HG03457 (cell line): Measurements from ENCODE around the gene AUTS2.

Experiments
- ATAC-seq: cut with Tn5 transposase; IDR thresholded peaks from one replicate; pipeline ENCODE4 v1.9.1; 2021; ENCODE audit warnings: moderate number of reproducible peaks; ENCODE audit not compliant: unreplicated experiment

The AUTS2 gene

GRCh38 chr7:69622960-69623359, 24.7 kb downstream of the AUTS2 start:
- no peak for ATAC-seq

DNA sequence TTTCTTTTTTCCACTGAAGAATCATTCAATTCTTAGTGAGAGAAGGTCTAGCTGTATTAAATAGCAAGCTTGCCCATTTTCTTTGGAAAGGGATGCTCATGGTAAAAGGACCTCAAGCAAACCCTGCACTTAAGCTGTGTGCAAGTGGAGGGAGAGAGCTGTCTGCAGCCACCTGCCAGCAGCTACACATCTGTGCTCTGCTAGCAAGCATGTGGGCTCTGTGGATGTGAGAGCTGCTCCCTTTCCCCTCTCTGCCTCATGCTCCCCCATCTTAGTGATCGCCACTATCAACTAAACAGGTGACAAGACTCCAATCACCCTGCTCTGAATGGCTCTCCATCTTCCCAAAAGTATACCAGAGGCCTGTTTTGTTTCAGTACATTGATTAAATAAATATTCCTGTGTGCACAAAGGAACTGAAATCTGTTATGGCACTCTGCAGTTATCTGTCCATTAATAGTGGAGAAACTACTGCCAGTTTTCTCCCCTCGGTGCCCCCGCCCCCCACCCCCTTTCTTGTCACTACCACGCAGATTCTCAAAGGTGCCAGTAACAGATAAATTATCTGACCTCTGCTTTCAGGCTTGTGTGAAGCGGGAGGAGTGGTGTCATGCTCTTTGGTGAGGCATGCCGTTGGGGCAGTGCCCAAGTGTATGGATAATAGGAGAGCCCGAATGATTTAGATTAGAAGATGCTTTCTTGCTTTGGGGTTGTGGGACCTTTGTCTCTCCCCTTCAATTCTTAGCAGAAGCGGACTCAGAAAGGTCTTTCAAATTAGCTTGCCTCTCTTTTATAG, 26.4 kb downstream of the AUTS2 start:
- ATAC-seq = no peak

DNA sequence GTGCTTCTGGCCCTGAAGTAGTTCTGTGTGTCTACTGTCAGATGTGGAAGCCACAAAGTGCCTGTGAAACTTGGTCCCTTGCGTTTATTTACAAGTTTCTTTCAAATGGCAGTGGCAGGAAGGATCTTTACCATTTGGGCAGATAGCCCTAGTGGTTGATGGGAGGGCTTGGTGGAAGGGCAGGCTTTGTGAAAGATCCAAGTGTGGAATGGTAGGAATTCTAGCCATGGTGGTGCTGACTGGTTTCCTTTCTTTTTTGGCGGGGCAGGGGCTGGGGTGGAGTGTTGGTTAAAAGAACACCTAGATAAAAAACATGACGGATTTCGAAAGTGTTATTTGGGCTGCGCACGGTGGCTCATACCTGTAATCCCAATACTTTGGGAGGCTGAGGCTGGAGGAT, 27.0 kb downstream of the AUTS2 start:
- ATAC-seq = no peak

- no peak for ATAC-seq
Measured at GRCh38 chr7:69625798-69626197, 27.5 kb downstream of the AUTS2 start.

GRCh38 chr7:69630292-69630691, 32.0 kb downstream of the AUTS2 start:
- ATAC-seq = no peak

DNA sequence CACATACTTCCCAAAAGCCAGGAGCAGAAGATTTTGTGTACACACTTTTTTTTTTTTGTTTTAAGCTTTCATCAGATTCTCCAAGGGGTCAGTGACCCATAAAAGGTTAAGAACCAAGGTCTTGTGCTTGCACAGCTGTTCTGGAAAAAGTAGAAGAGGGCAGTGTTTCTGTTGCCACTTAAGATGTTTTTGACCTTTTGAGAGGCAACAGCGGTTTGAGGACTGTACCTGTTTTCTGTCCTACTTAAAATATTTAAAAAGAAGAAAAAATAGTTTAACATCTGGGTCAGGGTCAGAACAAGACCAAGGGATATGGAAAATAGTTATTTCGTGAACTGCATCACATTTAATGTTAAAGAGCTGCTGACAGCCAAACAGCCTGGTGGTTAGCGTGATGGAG, 32.9 kb downstream of the AUTS2 start:
- ATAC-seq = no peak

GRCh38 chr7:69632280-69632679, 34.0 kb downstream of the AUTS2 start:
- ATAC-seq = no peak

GRCh38 chr7:69633122-69633831, 35.0 kb downstream of the AUTS2 start:
- ATAC-seq = no peak

- no peak for ATAC-seq
Measured at GRCh38 chr7:69635555-69636185, 37.4 kb downstream of the AUTS2 start.

DNA sequence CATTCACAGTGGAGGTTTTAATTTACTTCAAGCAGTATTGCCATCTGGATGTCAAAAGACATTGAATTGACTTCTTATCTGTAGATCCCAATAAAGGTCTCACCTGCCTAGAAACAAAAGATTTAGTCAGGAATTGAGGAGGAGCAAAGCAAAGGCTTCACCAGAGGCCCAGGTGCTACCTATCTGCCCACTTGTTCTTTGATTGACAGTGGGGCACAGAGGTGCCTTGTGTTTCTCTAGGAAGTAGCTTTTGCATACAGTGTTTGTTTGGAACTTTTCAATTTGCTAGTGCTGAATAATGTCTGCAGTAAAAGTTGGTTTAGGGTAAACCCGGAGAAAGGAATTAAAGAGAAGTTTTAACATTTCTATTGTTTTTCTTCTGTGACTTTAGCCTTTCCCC, 40.4 kb downstream of the AUTS2 start:
- ATAC-seq = no peak

- no peak for ATAC-seq
Measured at GRCh38 chr7:69640216-69640615, 41.9 kb downstream of the AUTS2 start.

DNA sequence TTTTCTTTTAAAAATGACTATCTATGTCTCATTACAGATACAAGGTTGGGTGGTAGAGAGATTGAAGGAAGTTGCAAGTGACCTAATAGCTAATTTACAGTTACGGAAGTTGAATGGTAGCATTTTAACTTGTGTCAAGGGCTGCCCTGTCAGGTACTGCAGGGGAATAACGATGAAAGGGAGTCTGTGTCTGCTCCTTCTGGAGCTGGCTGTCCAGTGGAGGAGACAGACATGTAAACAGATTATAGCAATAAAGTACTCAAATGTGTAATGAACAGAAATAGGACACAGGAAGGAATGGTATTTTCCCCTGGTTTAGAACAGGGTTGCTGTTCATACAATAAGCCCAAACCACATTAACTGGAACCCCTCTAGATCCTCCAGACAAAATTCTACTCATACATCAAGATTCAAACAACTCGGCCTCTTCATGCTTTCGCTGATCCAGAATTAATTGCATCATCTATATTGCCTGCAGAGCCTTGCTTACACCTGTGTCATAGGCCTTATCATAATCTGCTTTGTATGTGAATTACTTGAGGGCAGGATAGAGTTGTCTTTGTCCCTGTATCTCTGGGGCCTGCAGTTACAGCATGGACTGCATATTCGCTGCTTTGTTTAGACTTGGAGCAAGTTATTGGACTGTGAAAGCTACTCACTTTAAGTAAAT, 42.8 kb downstream of the AUTS2 start:
- no peak for ATAC-seq

- ATAC-seq = no peak
Measured at GRCh38 chr7:69643265-69643664, 45.0 kb downstream of the AUTS2 start.

- ATAC-seq = no peak
Measured at GRCh38 chr7:69643708-69644445, 45.6 kb downstream of the AUTS2 start.

DNA sequence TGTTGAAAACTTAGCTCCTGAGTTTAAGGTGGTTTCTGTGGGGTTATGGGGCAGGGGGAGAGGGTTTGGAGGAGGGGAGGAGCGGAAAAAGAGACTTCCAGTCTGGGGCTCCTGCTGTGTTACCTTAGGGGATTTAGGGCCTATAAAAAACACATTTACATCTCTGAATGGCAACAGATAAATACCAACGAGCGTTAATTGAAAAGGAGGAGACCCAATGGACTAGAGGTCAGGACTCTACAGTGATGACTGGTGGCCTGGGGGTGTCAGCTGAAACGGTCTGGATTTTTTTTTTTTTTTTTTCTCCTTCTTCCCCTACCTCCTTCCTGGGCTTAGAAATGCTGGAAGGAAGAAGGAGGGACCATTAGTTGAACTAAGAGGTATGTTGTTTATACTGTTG, 47.4 kb downstream of the AUTS2 start:
- no peak for ATAC-seq

DNA sequence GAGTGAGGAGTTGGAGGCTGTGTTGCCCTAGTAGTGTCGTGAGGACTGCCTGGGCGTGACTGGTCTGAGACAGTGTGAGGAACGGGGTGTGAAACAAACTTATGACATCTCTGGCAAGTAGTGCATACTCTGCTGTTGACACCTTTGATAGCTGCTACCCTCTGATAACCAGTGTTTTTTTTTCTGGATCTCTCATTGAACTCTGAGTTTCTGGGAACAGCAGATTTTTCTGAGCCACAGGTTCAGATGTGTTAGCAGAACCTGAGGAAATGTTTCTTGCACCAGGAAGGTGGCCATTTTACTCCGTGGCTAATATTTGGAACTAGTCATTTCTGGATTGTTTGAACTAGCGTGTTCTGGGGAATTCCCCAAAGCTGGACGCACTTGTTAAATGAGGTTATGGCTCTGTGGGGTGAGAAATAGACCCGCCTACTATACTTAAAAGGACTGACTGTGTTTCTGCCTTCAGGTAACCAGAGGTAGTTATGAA, 52.9 kb downstream of the AUTS2 start:
- peak; percentile 72 for ATAC-seq

DNA sequence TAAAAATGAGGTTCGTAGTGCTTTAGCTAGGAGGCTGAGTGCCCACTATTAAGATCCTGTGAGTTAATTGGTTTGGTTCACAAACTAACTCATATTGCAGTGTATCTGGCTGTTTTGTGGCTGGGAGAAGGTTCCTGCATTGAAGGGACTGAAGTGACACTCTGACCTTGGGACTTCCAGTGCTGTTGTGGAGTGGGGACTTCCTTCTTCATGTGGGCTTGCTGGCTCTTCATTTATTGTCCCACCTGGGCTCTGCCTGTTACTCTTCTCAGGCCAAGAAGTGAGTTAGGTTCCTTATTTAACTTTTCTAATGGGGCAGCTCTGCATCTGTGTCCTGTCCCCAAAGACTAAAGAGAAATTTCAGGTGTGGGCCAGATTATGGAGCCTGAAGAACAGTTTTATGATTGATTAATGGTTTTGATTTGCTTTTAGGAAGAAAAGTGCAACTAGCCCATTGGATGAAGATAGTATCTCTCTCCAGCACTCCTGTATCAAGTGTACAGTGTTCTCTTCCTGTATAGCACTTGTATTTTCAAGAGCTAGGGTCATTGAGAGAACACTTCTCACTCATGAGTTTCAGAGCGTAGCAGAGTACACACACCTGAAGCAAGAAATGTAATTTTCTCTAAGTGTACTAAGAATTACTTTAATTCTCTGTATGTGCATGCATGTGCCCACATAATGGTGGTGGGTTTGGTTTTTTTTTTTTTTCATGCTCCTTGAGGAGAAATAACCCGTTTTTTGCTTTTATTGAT, 54.8 kb downstream of the AUTS2 start:
- no peak for ATAC-seq

DNA sequence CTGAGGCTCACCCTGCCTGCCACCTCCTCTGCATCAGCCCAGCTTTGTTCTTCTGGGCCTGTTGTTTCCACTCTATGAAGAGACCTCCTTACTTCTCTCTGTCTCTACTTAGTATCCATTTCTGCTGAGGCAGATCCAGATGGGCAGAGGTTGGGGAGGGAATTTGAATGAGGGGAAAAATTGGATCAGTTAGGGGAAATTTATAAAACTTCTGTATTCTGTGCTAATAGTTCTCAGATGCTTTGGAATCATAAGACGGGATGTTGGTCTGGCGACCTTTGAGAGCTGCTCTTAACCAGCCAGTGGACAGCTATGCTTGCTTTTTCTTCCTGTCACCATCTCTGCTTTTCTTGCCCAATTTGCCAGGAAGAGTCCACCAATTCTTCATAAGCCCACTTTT, 55.5 kb downstream of the AUTS2 start:
- ATAC-seq = no peak

DNA sequence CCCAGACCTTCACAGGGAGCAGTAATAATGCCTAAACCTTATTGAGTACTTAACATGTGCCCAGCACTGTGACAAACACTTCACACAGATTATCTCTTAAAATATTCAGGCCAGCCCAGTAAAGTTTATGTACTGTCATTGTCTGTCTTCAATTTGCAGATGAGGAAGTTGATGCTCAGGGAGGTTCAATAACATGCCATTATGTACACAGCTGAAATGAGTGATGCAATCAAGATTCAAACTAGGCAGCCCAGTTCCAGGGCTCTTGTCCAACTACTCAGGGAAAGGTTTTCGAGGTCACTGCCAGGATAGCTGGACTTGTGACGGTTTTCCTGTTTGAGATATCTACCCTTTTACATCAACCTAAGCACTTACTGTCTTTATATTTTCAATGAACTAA, 56.1 kb downstream of the AUTS2 start:
- no peak for ATAC-seq
